SK-N-SH treated with all-trans-retinoic acid at 6 μM for 48 hours (cell line): Measurements from ENCODE around the gene ADAP2.

Experiments
- ARNTL ChIP-seq: fragments of 450-650 bp; formaldehyde crosslinking; IDR thresholded peaks from 2 replicates; pipeline ENCODE4 v1.5.0; 2020; ENCODE audit warnings: low read depth, mild to moderate bottlenecking, moderate library complexity, borderline replicate concordance
- BACH2 ChIP-seq: fragments of 250-450 bp; sonication (Bioruptor Pico); IDR thresholded peaks from 2 replicates; pipeline ENCODE4 v1.9.0; 2021; ENCODE audit warnings: mild to moderate bottlenecking, borderline replicate concordance
- PPARA ChIP-seq: fragments of 250-450 bp; sonication (Bioruptor Pico); IDR thresholded peaks from 2 replicates; pipeline ENCODE4 v1.5.0; 2020; ENCODE audit warnings: mild to moderate bottlenecking, borderline replicate concordance
- RARB ChIP-seq: fragments of 250-450 bp; sonication (Bioruptor Pico); IDR thresholded peaks from 2 replicates; pipeline ENCODE4 v1.8.0; 2021; ENCODE audit warnings: mild to moderate bottlenecking, moderate library complexity
- SNAI2 ChIP-seq: fragments of 250-450 bp; sonication (Bioruptor Pico); IDR thresholded peaks from 2 replicates; pipeline ENCODE4 v1.5.0; 2020; ENCODE audit warnings: mild to moderate bottlenecking, moderate library complexity
- TOX ChIP-seq: fragments of 250-450 bp; sonication (Bioruptor Pico); IDR thresholded peaks from 2 replicates; pipeline ENCODE4 v1.8.0; 2021; ENCODE audit warnings: mild to moderate bottlenecking, moderate library complexity, borderline replicate concordance
- ZC3H10 ChIP-seq: fragments of 250-450 bp; sonication (Bioruptor Pico); IDR thresholded peaks from 2 replicates; pipeline ENCODE4 v1.5.1; 2021; ENCODE audit warnings: mild to moderate bottlenecking, moderate library complexity
- ZFP3 ChIP-seq: fragments of 250-450 bp; sonication (Bioruptor Pico); IDR thresholded peaks from 2 replicates; pipeline ENCODE4 v1.5.0; 2020; ENCODE audit warnings: mild to moderate bottlenecking, moderate library complexity
- ZNF8 ChIP-seq: fragments of 450-650 bp; formaldehyde crosslinking; IDR thresholded peaks from 2 replicates; pipeline ENCODE4 v1.5.0; 2020; ENCODE audit warnings: mild to moderate bottlenecking, moderate library complexity
- TF ChIP-seq, protein P1 (sequence below): fragments of 250-450 bp; sonication (Bioruptor Pico); IDR thresholded peaks from 2 replicates; pipeline ENCODE4 v1.5.0; 2020; ENCODE audit warnings: mild to moderate bottlenecking, moderate library complexity
- TF ChIP-seq, protein P2 (sequence below): fragments of 250-450 bp; sonication (Bioruptor Pico); IDR thresholded peaks from 2 replicates; pipeline ENCODE4 v1.8.0; 2021; ENCODE audit warnings: low read depth, mild to moderate bottlenecking, moderate library complexity, borderline replicate concordance
- TF ChIP-seq, protein P3 (sequence below): fragments of 250-450 bp; sonication (Bioruptor Pico); IDR thresholded peaks from 2 replicates; pipeline ENCODE4 v1.8.0; 2020; ENCODE audit warnings: mild to moderate bottlenecking, moderate library complexity, borderline replicate concordance

DNA sequence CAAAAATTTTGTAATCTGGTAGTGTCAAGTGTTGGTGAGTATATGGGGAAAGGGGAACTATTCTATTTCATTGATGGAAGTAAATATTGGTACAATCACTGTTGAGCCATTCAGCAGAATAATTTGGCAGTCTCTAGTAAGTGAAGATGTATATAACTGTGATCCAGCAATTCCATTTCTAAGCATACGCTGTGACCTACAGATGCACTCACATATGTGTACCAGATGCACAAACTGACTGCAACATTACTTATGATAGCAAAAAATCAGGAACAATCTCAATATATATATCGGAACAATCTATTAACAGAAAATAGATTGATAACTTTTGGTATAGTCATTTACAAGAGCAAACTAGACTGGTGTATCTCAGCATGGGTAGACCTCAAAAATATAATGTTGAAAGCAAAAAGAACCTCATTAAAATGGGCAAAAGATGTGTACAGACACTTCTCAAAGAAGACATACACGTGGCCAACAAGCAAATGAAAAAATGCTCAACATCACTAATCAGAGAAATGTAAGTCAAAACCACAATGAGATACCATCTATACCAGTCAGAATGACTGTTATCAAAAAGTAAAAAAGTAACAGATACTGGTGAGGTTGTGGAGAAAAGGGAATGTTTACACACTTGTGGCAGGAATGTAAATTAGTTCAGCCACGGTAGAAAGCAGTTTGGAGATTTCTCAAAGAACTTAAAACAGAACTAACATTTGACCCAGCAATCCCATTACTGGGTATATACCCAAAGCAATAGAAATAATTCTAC is 20.7 kb downstream of the ADAP2 start:
- TF ChIP-seq SNAI2 (CRISPR knock-in tag) (no peak), ZFP3 (CRISPR knock-in tag) (no peak), PPARA (CRISPR knock-in tag) (no peak), ARNTL (CRISPR knock-in tag) (no peak), ZC3H10 (CRISPR knock-in tag) (no peak), TOX (no peak), BACH2 (no peak), RARB (CRISPR knock-in tag) (no peak), ZNF8 (CRISPR knock-in tag) (no peak)
- TF ChIP-seq, protein P1, sequence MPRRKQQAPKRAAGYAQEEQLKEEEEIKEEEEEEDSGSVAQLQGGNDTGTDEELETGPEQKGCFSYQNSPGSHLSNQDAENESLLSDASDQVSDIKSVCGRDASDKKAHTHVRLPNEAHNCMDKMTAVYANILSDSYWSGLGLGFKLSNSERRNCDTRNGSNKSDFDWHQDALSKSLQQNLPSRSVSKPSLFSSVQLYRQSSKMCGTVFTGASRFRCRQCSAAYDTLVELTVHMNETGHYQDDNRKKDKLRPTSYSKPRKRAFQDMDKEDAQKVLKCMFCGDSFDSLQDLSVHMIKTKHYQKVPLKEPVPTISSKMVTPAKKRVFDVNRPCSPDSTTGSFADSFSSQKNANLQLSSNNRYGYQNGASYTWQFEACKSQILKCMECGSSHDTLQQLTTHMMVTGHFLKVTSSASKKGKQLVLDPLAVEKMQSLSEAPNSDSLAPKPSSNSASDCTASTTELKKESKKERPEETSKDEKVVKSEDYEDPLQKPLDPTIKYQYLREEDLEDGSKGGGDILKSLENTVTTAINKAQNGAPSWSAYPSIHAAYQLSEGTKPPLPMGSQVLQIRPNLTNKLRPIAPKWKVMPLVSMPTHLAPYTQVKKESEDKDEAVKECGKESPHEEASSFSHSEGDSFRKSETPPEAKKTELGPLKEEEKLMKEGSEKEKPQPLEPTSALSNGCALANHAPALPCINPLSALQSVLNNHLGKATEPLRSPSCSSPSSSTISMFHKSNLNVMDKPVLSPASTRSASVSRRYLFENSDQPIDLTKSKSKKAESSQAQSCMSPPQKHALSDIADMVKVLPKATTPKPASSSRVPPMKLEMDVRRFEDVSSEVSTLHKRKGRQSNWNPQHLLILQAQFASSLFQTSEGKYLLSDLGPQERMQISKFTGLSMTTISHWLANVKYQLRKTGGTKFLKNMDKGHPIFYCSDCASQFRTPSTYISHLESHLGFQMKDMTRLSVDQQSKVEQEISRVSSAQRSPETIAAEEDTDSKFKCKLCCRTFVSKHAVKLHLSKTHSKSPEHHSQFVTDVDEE (CRISPR knock-in tag): no peak
- TF ChIP-seq, protein P2, sequence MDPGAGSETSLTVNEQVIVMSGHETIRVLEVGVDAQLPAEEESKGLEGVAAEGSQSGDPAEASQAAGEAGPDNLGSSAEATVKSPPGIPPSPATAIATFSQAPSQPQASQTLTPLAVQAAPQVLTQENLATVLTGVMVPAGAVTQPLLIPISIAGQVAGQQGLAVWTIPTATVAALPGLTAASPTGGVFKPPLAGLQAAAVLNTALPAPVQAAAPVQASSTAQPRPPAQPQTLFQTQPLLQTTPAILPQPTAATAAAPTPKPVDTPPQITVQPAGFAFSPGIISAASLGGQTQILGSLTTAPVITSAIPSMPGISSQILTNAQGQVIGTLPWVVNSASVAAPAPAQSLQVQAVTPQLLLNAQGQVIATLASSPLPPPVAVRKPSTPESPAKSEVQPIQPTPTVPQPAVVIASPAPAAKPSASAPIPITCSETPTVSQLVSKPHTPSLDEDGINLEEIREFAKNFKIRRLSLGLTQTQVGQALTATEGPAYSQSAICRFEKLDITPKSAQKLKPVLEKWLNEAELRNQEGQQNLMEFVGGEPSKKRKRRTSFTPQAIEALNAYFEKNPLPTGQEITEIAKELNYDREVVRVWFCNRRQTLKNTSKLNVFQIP (CRISPR knock-in tag): no peak
- TF ChIP-seq, protein P3, sequence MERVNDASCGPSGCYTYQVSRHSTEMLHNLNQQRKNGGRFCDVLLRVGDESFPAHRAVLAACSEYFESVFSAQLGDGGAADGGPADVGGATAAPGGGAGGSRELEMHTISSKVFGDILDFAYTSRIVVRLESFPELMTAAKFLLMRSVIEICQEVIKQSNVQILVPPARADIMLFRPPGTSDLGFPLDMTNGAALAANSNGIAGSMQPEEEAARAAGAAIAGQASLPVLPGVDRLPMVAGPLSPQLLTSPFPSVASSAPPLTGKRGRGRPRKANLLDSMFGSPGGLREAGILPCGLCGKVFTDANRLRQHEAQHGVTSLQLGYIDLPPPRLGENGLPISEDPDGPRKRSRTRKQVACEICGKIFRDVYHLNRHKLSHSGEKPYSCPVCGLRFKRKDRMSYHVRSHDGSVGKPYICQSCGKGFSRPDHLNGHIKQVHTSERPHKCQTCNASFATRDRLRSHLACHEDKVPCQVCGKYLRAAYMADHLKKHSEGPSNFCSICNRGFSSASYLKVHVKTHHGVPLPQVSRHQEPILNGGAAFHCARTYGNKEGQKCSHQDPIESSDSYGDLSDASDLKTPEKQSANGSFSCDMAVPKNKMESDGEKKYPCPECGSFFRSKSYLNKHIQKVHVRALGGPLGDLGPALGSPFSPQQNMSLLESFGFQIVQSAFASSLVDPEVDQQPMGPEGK: no peak
